Nephron progenitor cell (in vitro differentiated cells): ENCODE measurements around the gene STMP1.
"Not testable (repeated sequence)": the region's sequence is repeated elsewhere in the genome, so short reads cannot be mapped to it uniquely, and the experiment has no call there.

ENCODE experiments used
- DNase-seq: peaks from one replicate; pipeline ENCODE4 v3.0.0; 2021
- H3K27ac Mint-ChIP-seq: 2 replicates; pipeline ENCODE4 v1.8.0; 2021; ENCODE audit warnings: mild to moderate bottlenecking, moderate library complexity, mixed read lengths
- H3K27me3 Mint-ChIP-seq: 2 replicates; pipeline ENCODE4 v1.8.0; 2021; ENCODE audit warnings: mild to moderate bottlenecking, low read depth, mixed read lengths; ENCODE audit not compliant: poor library complexity
- H3K36me3 Mint-ChIP-seq: 2 replicates; pipeline ENCODE4 v1.8.0; 2021; ENCODE audit warnings: low read depth, mixed read lengths
- H3K4me1 Mint-ChIP-seq: 2 replicates; pipeline ENCODE4 v1.8.0; 2021; ENCODE audit warnings: mixed read lengths
- H3K4me3 Mint-ChIP-seq: 2 replicates; pipeline ENCODE4 v1.8.0; 2021; ENCODE audit warnings: mild to moderate bottlenecking, moderate library complexity, mixed read lengths
- H3K9me3 Mint-ChIP-seq: 2 replicates; pipeline ENCODE4 v1.8.0; 2021; ENCODE audit warnings: mild to moderate bottlenecking, moderate library complexity, mixed read lengths
- CTCF ChIP-seq: fragments of 200-600 bp; sonication (generic); IDR thresholded peaks from 2 replicates; pipeline ENCODE4 v1.5.0; 2021; ENCODE audit warnings: antibody characterized with exemption

Gene STMP1

GRCh38 chr7:135620980-135621850, 41.1 kb upstream of the STMP1 start:
- TF ChIP-seq CTCF = peak; percentile 88
- H3K9me3 Mint-ChIP-seq = no peaks in the 10 kb centered on the region
- H3K27ac Mint-ChIP-seq = no peak overlapping the region
- H3K4me1 Mint-ChIP-seq = no peaks in the 10 kb centered on the region
- DNase-seq = peak; percentile 17
- no peaks in the 10 kb centered on the region for H3K27me3 Mint-ChIP-seq
- H3K4me3 Mint-ChIP-seq = no peak overlapping the region
- peaks cover 68% of the 10 kb centered on the region for H3K36me3 Mint-ChIP-seq

GRCh38 chr7:135634191-135634878, 28.0 kb upstream of the STMP1 start:
- Mint-ChIP-seq H3K36me3 (peaks cover 88% of the 10 kb centered on the region), H3K4me3 (no peak overlapping the region), H3K4me1 (no peaks in the 10 kb centered on the region), H3K9me3 (no peaks in the 10 kb centered on the region), H3K27me3 (no peaks in the 10 kb centered on the region), H3K27ac (peak overlapping the region; percentile 22)
- DNase-seq = no peak
- no peak for TF ChIP-seq CTCF

GRCh38 chr7:135639690-135640089, 22.6 kb upstream of the STMP1 start:
- not testable (repeated sequence) for H3K4me3 Mint-ChIP-seq, H3K27me3 Mint-ChIP-seq, H3K4me1 Mint-ChIP-seq, H3K27ac Mint-ChIP-seq, H3K9me3 Mint-ChIP-seq, DNase-seq
- peaks cover 81% of the 10 kb centered on the region for H3K36me3 Mint-ChIP-seq

- Mint-ChIP-seq H3K27me3 (no peaks in the 10 kb centered on the region), H3K27ac (peak overlapping the region; percentile 76), H3K36me3 (peaks cover 78% of the 10 kb centered on the region), H3K9me3 (no peaks in the 10 kb centered on the region), H3K4me3 (no peak overlapping the region), H3K4me1 (no peaks in the 10 kb centered on the region)
- TF ChIP-seq CTCF = no peak
- no peak for DNase-seq
Observed at GRCh38 chr7:135644154-135644553, 18.2 kb upstream of the STMP1 start.

- Mint-ChIP-seq H3K4me3 (no peak overlapping the region), H3K4me1 (no peaks in the 10 kb centered on the region), H3K9me3 (no peaks in the 10 kb centered on the region), H3K27me3 (no peaks in the 10 kb centered on the region), H3K36me3 (peaks cover 78% of the 10 kb centered on the region), H3K27ac (no peak overlapping the region)
- no peak for DNase-seq
- TF ChIP-seq CTCF = no peak
Observed at GRCh38 chr7:135644729-135645128, 17.6 kb upstream of the STMP1 start.

- Mint-ChIP-seq H3K4me3 (no peak overlapping the region), H3K27ac (no peak overlapping the region), H3K9me3 (no peaks in the 10 kb centered on the region), H3K27me3 (no peaks in the 10 kb centered on the region), H3K4me1 (no peaks in the 10 kb centered on the region), H3K36me3 (peaks cover 78% of the 10 kb centered on the region)
- peak; percentile 61 for TF ChIP-seq CTCF
- no peak for DNase-seq
Observed at GRCh38 chr7:135645296-135645904, 16.9 kb upstream of the STMP1 start.
